NB4 (cell line): ENCODE measurements around the gene RPS4Y1.

Source experiments
- DNase-seq: peaks from one replicate; pipeline ENCODE4 v3.0.0; 2010; ENCODE audit warnings: low read depth
- H3K4me3 ChIP-seq: one replicate; pipeline ENCODE4 v1.5.1; 2011; ENCODE audit warnings: mild to moderate bottlenecking, low read depth, low read length, moderate library complexity
- CTCF ChIP-seq: IDR thresholded peaks from one replicate; pipeline ENCODE4 v1.5.1; 2012; ENCODE audit warnings: low read depth, low read length
- MYC ChIP-seq: IDR thresholded peaks from 2 replicates; pipeline ENCODE4 v1.6.1; 2011; ENCODE audit warnings: low read depth, low read length
- POLR2A ChIP-seq: IDR thresholded peaks from 2 replicates; pipeline ENCODE4 v1.6.1; 2011; ENCODE audit warnings: mild to moderate bottlenecking; ENCODE audit not compliant: insufficient read length; ENCODE audit errors: extremely low read depth
- TF ChIP-seq, protein P1 (sequence below): IDR thresholded peaks from 2 replicates; pipeline ENCODE4 v1.6.1; 2011; ENCODE audit warnings: low read depth, low read length

Gene RPS4Y1

DNA sequence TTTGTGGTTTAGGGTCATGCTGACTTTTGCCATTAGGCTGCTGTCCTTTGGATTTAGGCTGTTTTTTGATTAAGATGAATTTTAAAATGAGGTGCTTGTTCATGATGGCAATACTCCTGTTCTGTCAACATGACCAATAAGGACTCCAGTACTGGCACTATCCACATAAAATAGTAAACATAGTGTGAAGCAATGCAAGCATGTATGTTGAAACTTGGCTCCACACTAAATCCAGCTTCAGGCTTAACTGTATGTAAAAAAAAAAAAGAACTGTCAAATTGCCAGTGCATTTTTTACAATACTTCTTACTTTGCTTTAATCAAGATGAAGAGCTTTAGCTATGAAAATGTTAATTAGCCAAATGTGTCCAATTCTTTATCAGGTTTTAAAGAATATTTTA lies 6.2 kb upstream of the RPS4Y1 start:
- DNase-seq = no peak
- no peak for TF ChIP-seq MYC
- no peak for TF ChIP-seq CTCF
- TF ChIP-seq, protein P1, sequence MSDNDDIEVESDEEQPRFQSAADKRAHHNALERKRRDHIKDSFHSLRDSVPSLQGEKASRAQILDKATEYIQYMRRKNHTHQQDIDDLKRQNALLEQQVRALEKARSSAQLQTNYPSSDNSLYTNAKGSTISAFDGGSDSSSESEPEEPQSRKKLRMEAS = no peak
- TF ChIP-seq POLR2A = no peak
- no peak overlapping the region for H3K4me3 ChIP-seq

- no peak overlapping the region for H3K4me3 ChIP-seq
- DNase-seq = no peak
- TF ChIP-seq MYC (no peak), POLR2A (no peak), CTCF (no peak)
- TF ChIP-seq, protein P1 = no peak
Measured at GRCh38 chrY:2837078-2837477, 4.3 kb upstream of the RPS4Y1 start.

GRCh38 chrY:2837932-2838331 lies 3.5 kb upstream of the RPS4Y1 start:
- H3K4me3 ChIP-seq = no peak overlapping the region
- no peak for DNase-seq
- no peak for TF ChIP-seq CTCF
- no peak for TF ChIP-seq MYC
- TF ChIP-seq, protein P1 = no peak
- TF ChIP-seq POLR2A = no peak

DNA sequence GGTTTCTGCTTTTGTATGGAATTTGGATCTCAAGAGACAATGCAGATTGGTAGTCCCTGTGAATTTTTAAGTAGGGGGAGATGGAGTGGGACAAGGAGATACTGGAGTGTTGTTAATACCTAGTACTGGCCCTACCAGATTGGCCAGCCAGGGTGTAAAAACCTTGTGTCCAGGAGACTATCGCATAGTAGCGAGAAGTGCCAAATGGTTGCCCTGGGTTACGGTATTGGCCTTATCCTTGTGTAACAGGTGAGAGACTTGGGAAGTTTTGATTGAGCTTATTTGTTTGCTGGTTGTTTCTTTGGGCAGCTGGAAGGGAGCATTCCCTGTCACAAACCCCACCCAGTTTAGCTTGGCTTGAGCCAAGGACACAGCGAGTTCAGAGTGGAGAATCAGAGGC lies 5.4 kb downstream of the RPS4Y1 start:
- no peak overlapping the region for H3K4me3 ChIP-seq
- DNase-seq = no peak
- TF ChIP-seq POLR2A (no peak), CTCF (no peak), MYC (no peak)
- TF ChIP-seq, protein P1 = no peak

DNA sequence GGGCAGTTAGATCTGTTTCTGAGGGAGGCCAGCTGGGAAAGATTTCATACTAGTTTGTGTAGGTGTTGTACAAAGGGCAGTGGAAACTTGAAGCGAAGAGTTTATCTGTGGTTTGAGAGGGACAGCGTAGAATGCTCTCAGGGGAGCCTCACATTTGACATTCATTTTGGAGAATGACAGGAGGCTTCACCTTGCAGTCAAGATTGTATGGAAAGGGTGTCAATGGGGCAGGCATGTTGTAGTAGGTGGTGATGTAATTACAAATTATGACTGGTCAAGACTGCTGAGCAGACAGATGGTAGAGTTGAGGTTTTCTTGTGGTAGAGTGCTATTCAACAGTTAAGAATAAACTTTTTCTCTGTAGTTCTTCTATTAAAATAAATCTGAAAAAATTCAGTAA lies 7.0 kb downstream of the RPS4Y1 start:
- DNase-seq = no peak
- TF ChIP-seq MYC (no peak), CTCF (no peak), POLR2A (no peak)
- TF ChIP-seq, protein P1 = no peak
- H3K4me3 ChIP-seq = no peak overlapping the region

DNA sequence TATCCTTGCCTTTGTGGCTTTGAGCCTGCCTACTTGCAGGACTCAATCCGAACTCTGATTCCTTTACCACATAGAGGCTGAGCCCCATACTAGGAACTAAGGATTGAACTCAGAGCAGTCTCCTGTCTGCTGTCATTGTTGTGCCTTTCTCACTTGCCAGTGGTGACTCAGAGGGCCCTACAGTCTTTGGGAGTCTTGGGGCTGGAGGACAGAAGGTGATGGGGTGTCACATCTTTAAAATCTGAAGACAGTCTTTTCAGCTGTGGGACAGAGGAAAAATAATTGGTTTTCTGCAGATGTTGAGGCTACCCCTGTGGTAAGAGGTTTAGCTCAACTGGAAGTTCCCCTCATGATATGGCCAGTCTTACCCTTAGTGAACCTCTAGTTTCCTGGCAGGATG lies 8.0 kb downstream of the RPS4Y1 start:
- no peak overlapping the region for H3K4me3 ChIP-seq
- DNase-seq = no peak
- TF ChIP-seq POLR2A = no peak
- TF ChIP-seq, protein P1 = no peak
- no peak for TF ChIP-seq CTCF
- TF ChIP-seq MYC = no peak
